CD14-positive monocyte (primary cell): ENCODE data around the gene TLR8. TPM values are rescaled to one million over a fixed set of nuclear protein-coding genes. Genes with fewer than 3 reads are reported as not detected.

Experiments used
- DNase-seq, 3 donors: peaks; one replicate each; pipeline ENCODE4 v3.0.0-alpha.2; 2011 to 2022
- H2AFZ ChIP-seq: 2 replicates; pipeline ENCODE4 v1.6.0; 2012; ENCODE audit warnings: mild to moderate bottlenecking, low read depth, low read length, inconsistent platforms; ENCODE audit not compliant: insufficient read depth, poor library complexity, severe bottlenecking
- H3K27ac ChIP-seq, 2 donors: 1 replicate in 1 of 2; 2 replicates in 1 of 2; pipeline ENCODE4 v1.5.1; 2012 to 2013; ENCODE audit warnings: low read length in 2 of 2, control low read depth in 1 of 2, inconsistent platforms in 1 of 2, low read depth in 1 of 2, mild to moderate bottlenecking in 1 of 2
- H3K27me3 ChIP-seq, 2 donors: one replicate each; pipeline versions ENCODE4 v1.6.0 to v1.6.1; 2011 to 2013; ENCODE audit warnings: low read length in 2 of 2; ENCODE audit not compliant: control insufficient read depth in 2 of 2, insufficient read depth in 2 of 2
- H3K36me3 ChIP-seq, 2 donors: replicated peaks in 1 of 2; 1 replicate in 1 of 2; 2 replicates in 1 of 2; pipeline versions ENCODE4 v1.5.1 to v1.6.1; 2012 to 2013; ENCODE audit warnings: low read length in 2 of 2, control low read depth in 1 of 2, inconsistent platforms in 1 of 2, mild to moderate bottlenecking in 1 of 2; ENCODE audit not compliant: insufficient read depth in 2 of 2, control insufficient read depth in 1 of 2
- H3K4me1 ChIP-seq, 2 donors: 1 replicate in 1 of 2; 2 replicates in 1 of 2; pipeline versions ENCODE4 v1.5.1 to v1.6.1; 2012 to 2013; ENCODE audit warnings: low read length in 2 of 2, control low read depth in 1 of 2, inconsistent platforms in 1 of 2, mild to moderate bottlenecking in 1 of 2, moderate library complexity in 1 of 2; ENCODE audit not compliant: insufficient read depth in 2 of 2, control insufficient read depth in 1 of 2
- H3K4me2 ChIP-seq: replicated peaks from 2 replicates; pipeline ENCODE3; 2012; ENCODE audit warnings: low read length, moderate library complexity, mild to moderate bottlenecking; ENCODE audit not compliant: poor library complexity, severe bottlenecking; ENCODE audit errors: extremely low read depth
- H3K4me3 ChIP-seq, 3 experiments: fragments of 200-600 bp in 1 of 3; sonication (generic) in 1 of 3; replicated peaks in 1 of 3; 1 replicate in 2 of 3; 2 replicates in 1 of 3; pipeline ENCODE4 v1.5.1; 2011 to 2013; ENCODE audit warnings: low read length in 3 of 3, mild to moderate bottlenecking in 3 of 3, control low read depth in 2 of 3, low read depth in 2 of 3, inconsistent platforms in 1 of 3, moderate library complexity in 1 of 3
- H3K79me2 ChIP-seq: 2 replicates; pipeline ENCODE4 v1.6.0; 2012; ENCODE audit warnings: mild to moderate bottlenecking, control low read depth, inconsistent platforms, low read length, moderate library complexity; ENCODE audit not compliant: insufficient read depth
- H3K9ac ChIP-seq: 2 replicates; pipeline ENCODE4 v1.6.0; 2017; ENCODE audit warnings: low read length, mild to moderate bottlenecking; ENCODE audit not compliant: insufficient read depth, poor library complexity, severe bottlenecking
- H3K9me3 ChIP-seq, 2 donors: replicated peaks in 1 of 2; 1 replicate in 1 of 2; 2 replicates in 1 of 2; pipeline versions ENCODE4 v1.5.1 to v1.6.1; 2012 to 2013; ENCODE audit warnings: low read length in 2 of 2, control low read depth in 1 of 2; ENCODE audit not compliant: control insufficient read depth in 1 of 2, insufficient read depth in 1 of 2
- H4K20me1 ChIP-seq: 2 replicates; pipeline ENCODE4 v1.6.0; 2012; ENCODE audit warnings: mild to moderate bottlenecking, low read length, control low read depth, moderate library complexity; ENCODE audit not compliant: insufficient read depth
- H3K27ac Mint-ChIP-seq, 7 donors: one replicate each; pipeline ENCODE4 v1.8.0; 2020; ENCODE audit warnings: mild to moderate bottlenecking in 7 of 7, mixed read lengths in 7 of 7, moderate library complexity in 6 of 7, inconsistent platforms in 2 of 7
- H3K27me3 Mint-ChIP-seq, 3 donors: one replicate each; pipeline ENCODE4 v1.8.0; 2021 to 2022; ENCODE audit warnings: low read depth in 3 of 3, mild to moderate bottlenecking in 3 of 3, mixed read lengths in 3 of 3, moderate library complexity in 3 of 3, inconsistent platforms in 1 of 3
- H3K36me3 Mint-ChIP-seq, 2 donors: one replicate each; pipeline ENCODE4 v1.8.0; 2020; ENCODE audit warnings: mixed read lengths in 2 of 2, inconsistent platforms in 1 of 2, mild to moderate bottlenecking in 1 of 2
- H3K4me1 Mint-ChIP-seq: one replicate; pipeline ENCODE4 v1.8.0; 2020; ENCODE audit warnings: mild to moderate bottlenecking, mixed read lengths
- H3K4me3 Mint-ChIP-seq, 2 donors: one replicate each; pipeline ENCODE4 v1.8.0; 2020; ENCODE audit warnings: mild to moderate bottlenecking in 2 of 2, mixed read lengths in 2 of 2, moderate library complexity in 1 of 2
- H3K9me3 Mint-ChIP-seq, 7 donors: one replicate each; pipeline ENCODE4 v1.8.0; 2020 to 2022; ENCODE audit warnings: mixed read lengths in 7 of 7, mild to moderate bottlenecking in 6 of 7, moderate library complexity in 6 of 7, inconsistent platforms in 2 of 7
- CTCF ChIP-seq: fragments of 200-600 bp; IDR thresholded peaks from one replicate; pipeline ENCODE4 v1.8.0; 2022; ENCODE audit warnings: antibody characterized with exemption, mild to moderate bottlenecking
- WGBS: methylation state at CpG from one replicate; pipeline ENCODE4 v1.1.5; 2013; ENCODE audit warnings: missing lambda C conversion rate; ENCODE audit not compliant: insufficient coverage; 5-methylcytosine and 5-hydroxymethylcytosine counted together
- intact Hi-C, 2 donors: fragments of 100-400 bp; cut with micrococcal nuclease; formaldehyde crosslinking; loops; one replicate each; pipeline versions ENCODE4 v1.15.0 to v1.15.1; 2023
- polyA plus RNA-seq, 3 donors: library from polyadenylated mRNA; depleted of rRNA in 1 of 3; unstranded in 2 of 3; stranded (reverse) in 1 of 3; fragments of 300-500 nt in 2 of 3; fragments of >200 nt in 1 of 3; fragmentation: Illumina TruSeq in 2 of 3; gene quantifications; 1 replicate in 2 of 3; 2 replicates in 1 of 3; pipeline ENCODE4 v1.2.3, GENCODE V29; 2012 to 2021

TLR8 gene
- polyA plus RNA-seq, 3 donors = 23.1 to 61.9 (median 48.5) TPM

GRCh38 chrX:12965131-12965940 is 58.9 kb downstream of the TLR8 start:
- peaks cover 39% of the 10 kb centered on the region for H3K4me1 Mint-ChIP-seq

GRCh38 chrX:12966151-12966550 is 59.7 kb downstream of the TLR8 start:
- WGBS = no CpG with 5 or more reads among the region's 1 CpG
- H3K79me2 ChIP-seq = no peaks in the 10 kb centered on the region
- H3K27ac ChIP-seq = no peak overlapping the region
- no peak for TF ChIP-seq CTCF
- no peaks in the 10 kb centered on the region for H3K27me3 ChIP-seq
- no peaks in the 10 kb centered on the region for H3K9me3 ChIP-seq
- Mint-ChIP-seq H3K27me3 (peaks cover 0 to 51% (median 0%) of the 10 kb centered on the region in 3 donors), H3K9me3 (peaks cover 0 to 16% (median 2%) of the 10 kb centered on the region in 7 donors), H3K4me1 (peaks cover 40% of the 10 kb centered on the region), H3K27ac (no peak overlapping the region), H3K36me3 (no peaks in the 10 kb centered on the region), H3K4me3 (no peak overlapping the region)
- H3K9ac ChIP-seq = no peak overlapping the region
- H2AFZ ChIP-seq = no peak overlapping the region
- DNase-seq = no peak
- H3K4me1 ChIP-seq = peaks cover 48% of the 10 kb centered on the region in 2 donors
- no peaks in the 10 kb centered on the region for H4K20me1 ChIP-seq
- intact Hi-C loops = no loop called here
- no peaks in the 10 kb centered on the region for H3K36me3 ChIP-seq
- H3K4me3 ChIP-seq = no peak overlapping the region
- H3K4me2 ChIP-seq = no peak overlapping the region

More at GRCh38 chrX:12965131-12965940, 58.9 kb downstream of the TLR8 start:
- no peaks in the 10 kb centered on the region for H3K79me2 ChIP-seq
- no peak for TF ChIP-seq CTCF
- H3K9ac ChIP-seq = no peak overlapping the region
- no peaks in the 10 kb centered on the region for H3K9me3 ChIP-seq
- peaks cover 45 to 48% of the 10 kb centered on the region in 2 donors for H3K4me1 ChIP-seq
- Mint-ChIP-seq H3K27me3 (peaks cover 0 to 44% (median 0%) of the 10 kb centered on the region in 3 donors), H3K9me3 (peaks cover 0 to 16% (median 2%) of the 10 kb centered on the region in 7 donors), H3K27ac (peak overlapping the region in 1 of 7 donors; percentile 9), H3K4me3 (no peak overlapping the region), H3K36me3 (no peaks in the 10 kb centered on the region)
- no peak overlapping the region for H3K4me2 ChIP-seq
- H3K36me3 ChIP-seq = no peaks in the 10 kb centered on the region
- H3K4me3 ChIP-seq = no peak overlapping the region
- no peak overlapping the region for H2AFZ ChIP-seq
- H4K20me1 ChIP-seq = no peaks in the 10 kb centered on the region
- H3K27ac ChIP-seq = no peak overlapping the region
- WGBS = 100% methylated on average over 2 of the region's 6 CpGs
- DNase-seq = no peak
- peaks cover 0 to 1% of the 10 kb centered on the region in 2 donors for H3K27me3 ChIP-seq
- intact Hi-C loops = no loop called here
